ENCODE data around the gene CCDC150. TPM values are rescaled to one million over a fixed set of nuclear protein-coding genes. Genes with fewer than 3 reads are reported as not detected.
"Not testable (repeated sequence)": the region's sequence is repeated elsewhere in the genome, so short reads cannot be mapped to it uniquely, and the experiment has no call there.

Gene CCDC150
- total RNA-seq, 1 donor from 2014 or later = 1.5 TPM

GRCh38 chr2:196601430-196602306 lies 37.8 kb upstream of the CCDC150 start:
- no peak for DNase-seq
- no peak for ATAC-seq
- TF ChIP-seq, protein P1, sequence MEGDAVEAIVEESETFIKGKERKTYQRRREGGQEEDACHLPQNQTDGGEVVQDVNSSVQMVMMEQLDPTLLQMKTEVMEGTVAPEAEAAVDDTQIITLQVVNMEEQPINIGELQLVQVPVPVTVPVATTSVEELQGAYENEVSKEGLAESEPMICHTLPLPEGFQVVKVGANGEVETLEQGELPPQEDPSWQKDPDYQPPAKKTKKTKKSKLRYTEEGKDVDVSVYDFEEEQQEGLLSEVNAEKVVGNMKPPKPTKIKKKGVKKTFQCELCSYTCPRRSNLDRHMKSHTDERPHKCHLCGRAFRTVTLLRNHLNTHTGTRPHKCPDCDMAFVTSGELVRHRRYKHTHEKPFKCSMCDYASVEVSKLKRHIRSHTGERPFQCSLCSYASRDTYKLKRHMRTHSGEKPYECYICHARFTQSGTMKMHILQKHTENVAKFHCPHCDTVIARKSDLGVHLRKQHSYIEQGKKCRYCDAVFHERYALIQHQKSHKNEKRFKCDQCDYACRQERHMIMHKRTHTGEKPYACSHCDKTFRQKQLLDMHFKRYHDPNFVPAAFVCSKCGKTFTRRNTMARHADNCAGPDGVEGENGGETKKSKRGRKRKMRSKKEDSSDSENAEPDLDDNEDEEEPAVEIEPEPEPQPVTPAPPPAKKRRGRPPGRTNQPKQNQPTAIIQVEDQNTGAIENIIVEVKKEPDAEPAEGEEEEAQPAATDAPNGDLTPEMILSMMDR (IDR thresholded peaks at IDR 0.05) = no peak
- no peaks in the 10 kb centered on the region for H3K9me3 ChIP-seq
- no peaks in the 10 kb centered on the region for H3K4me1 ChIP-seq
- H3K4me3 ChIP-seq = no peak overlapping the region
- H3K27me3 ChIP-seq (ENCODE audit: low read depth) = no peaks in the 10 kb centered on the region
- no peaks in the 10 kb centered on the region for H3K36me3 ChIP-seq
- no peak overlapping the region for H3K27ac ChIP-seq
- intact Hi-C loops (cut with DNase I) = no loop called here

- H3K27ac ChIP-seq = no peak overlapping the region
- DNase-seq = no peak
Measured at GRCh38 chr2:196604196-196604595, 35.3 kb upstream of the CCDC150 start.

DNA sequence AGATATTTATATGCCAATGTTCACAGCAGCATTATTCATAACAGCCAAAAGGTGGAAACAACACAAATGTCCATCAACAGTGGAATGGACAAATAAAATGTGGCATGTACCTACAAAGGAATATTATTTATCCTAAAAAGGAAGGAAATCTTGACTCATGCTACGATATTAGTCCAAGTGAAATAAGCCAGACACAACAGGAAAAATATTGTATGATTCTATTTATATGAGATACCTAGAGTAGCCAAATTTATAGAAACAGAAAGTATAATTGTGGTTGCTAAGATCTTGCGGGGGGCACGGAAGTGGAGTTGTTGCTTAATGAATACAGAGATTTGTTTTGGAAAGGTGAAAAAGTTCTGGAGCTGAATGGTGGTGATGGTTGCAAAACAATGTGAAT lies 33.0 kb upstream of the CCDC150 start:
- ATAC-seq = no peak
- H3K27me3 ChIP-seq (ENCODE audit: low read depth) = no peaks in the 10 kb centered on the region
- no peak overlapping the region for H3K27ac ChIP-seq
- intact Hi-C loops (cut with DNase I) = no loop called here
- H3K36me3 ChIP-seq = no peaks in the 10 kb centered on the region
- H3K4me1 ChIP-seq = no peaks in the 10 kb centered on the region
- no peak for DNase-seq
- no peak overlapping the region for H3K4me3 ChIP-seq
- TF ChIP-seq, protein P1 (IDR thresholded peaks at IDR 0.05) = no peak
- no peaks in the 10 kb centered on the region for H3K9me3 ChIP-seq

More at GRCh38 chr2:196604196-196604595, 35.3 kb upstream of the CCDC150 start:
- Histone ChIP-seq H3K4me3 (no peak overlapping the region), H3K9me3 (no peaks in the 10 kb centered on the region), H3K27me3 (ENCODE audit: low read depth) (no peaks in the 10 kb centered on the region), H3K4me1 (no peaks in the 10 kb centered on the region), H3K36me3 (no peaks in the 10 kb centered on the region)
- TF ChIP-seq, protein P1 (IDR thresholded peaks at IDR 0.05) = no peak
- intact Hi-C loops (cut with DNase I) = no loop called here
- ATAC-seq = no peak

DNA sequence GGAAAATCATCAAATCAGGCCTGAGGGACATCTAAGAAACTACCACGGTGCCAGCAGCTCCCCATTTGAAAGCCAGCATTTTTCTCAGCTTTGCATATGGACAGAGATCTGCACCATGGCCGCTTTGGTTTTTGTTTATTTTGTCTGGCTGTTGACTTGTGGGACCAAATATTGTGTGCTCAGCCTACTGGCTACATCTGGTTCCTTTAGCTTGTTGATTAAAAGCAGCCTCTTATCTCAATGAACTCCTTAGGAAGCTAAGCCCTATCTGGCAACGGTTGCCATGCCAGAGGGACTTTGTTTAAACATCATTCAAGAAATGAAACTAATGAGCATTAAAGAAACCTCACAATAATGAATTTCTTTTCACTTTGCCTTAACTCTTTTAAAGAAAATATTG lies 32.4 kb upstream of the CCDC150 start:
- intact Hi-C loops (cut with DNase I) = no loop called here
- Histone ChIP-seq H3K4me3 (no peak overlapping the region), H3K9me3 (no peaks in the 10 kb centered on the region), H3K36me3 (no peaks in the 10 kb centered on the region), H3K4me1 (no peaks in the 10 kb centered on the region), H3K27ac (peak overlapping the region; percentile 11), H3K27me3 (ENCODE audit: low read depth) (no peaks in the 10 kb centered on the region)
- TF ChIP-seq, protein P1 (IDR thresholded peaks at IDR 0.05) = no peak
- DNase-seq = no peak
- no peak for ATAC-seq

- ATAC-seq; H3K27me3 ChIP-seq (ENCODE audit: low read depth); H3K4me1 ChIP-seq; intact Hi-C loops (cut with DNase I); H3K27ac ChIP-seq; H3K36me3 ChIP-seq; H3K9me3 ChIP-seq; DNase-seq; H3K4me3 ChIP-seq: not testable (repeated sequence)
Measured at GRCh38 chr2:196607896-196608295, 31.6 kb upstream of the CCDC150 start.

GRCh38 chr2:196609806-196610205 lies 29.7 kb upstream of the CCDC150 start:
- Histone ChIP-seq H3K27me3 (ENCODE audit: low read depth) (no peaks in the 10 kb centered on the region), H3K36me3 (no peaks in the 10 kb centered on the region), H3K4me3 (no peak overlapping the region), H3K27ac (no peak overlapping the region), H3K9me3 (no peaks in the 10 kb centered on the region), H3K4me1 (no peaks in the 10 kb centered on the region)
- intact Hi-C loops (cut with DNase I) = no loop called here
- ATAC-seq = no peak
- TF ChIP-seq, protein P1 (IDR thresholded peaks at IDR 0.05) = no peak
- DNase-seq = no peak
